Neural cell (in vitro differentiated cells): ENCODE measurements around the gene CLHC1. TPM values are rescaled to one million over a fixed set of nuclear protein-coding genes. Genes with fewer than 3 reads are reported as not detected.
A peak's percentile ranks its signal among the peaks of the same experiment; 100 is the strongest.

ENCODE experiments used
- H2AFZ ChIP-seq: fragments of 200-600, 300-800 bp; sonication (generic), shearing (Covaris generic); 2 replicates; pipeline ENCODE4 v1.6.0; 2014; ENCODE audit warnings: low read depth, mild to moderate bottlenecking, antibody characterized with exemption, low read length, moderate library complexity
- H3F3A ChIP-seq: fragments of 200-600 bp; shearing (Covaris generic); 2 replicates; pipeline ENCODE4 v1.6.1; 2016; ENCODE audit warnings: mild to moderate bottlenecking, moderate library complexity, mixed read lengths, antibody characterized with exemption, low read length; ENCODE audit not compliant: insufficient read depth, poor library complexity, severe bottlenecking
- H3K27ac ChIP-seq: fragments of 200-600, 300-800 bp; sonication (generic), shearing (Covaris generic); 2 replicates; pipeline ENCODE4 v1.5.1; 2014; ENCODE audit warnings: mild to moderate bottlenecking, low read length, moderate library complexity
- H3K27me3 ChIP-seq: fragments of 300-800, 200-600 bp; sonication (generic), shearing (Covaris generic); 2 replicates; pipeline ENCODE4 v1.6.0; 2014; ENCODE audit warnings: mild to moderate bottlenecking, low read depth, low read length, moderate library complexity; ENCODE audit not compliant: insufficient read depth
- H3K36me3 ChIP-seq: fragments of 300-800, 200-600 bp; sonication (generic), shearing (Covaris generic); 2 replicates; pipeline ENCODE4 v1.5.1; 2014; ENCODE audit warnings: mild to moderate bottlenecking, antibody characterized with exemption, low read length, moderate library complexity; ENCODE audit not compliant: insufficient read depth
- H3K4me2 ChIP-seq: fragments of 300-800, 200-600 bp; sonication (generic), shearing (Covaris generic); 2 replicates; pipeline ENCODE4 v1.6.0; 2014; ENCODE audit warnings: mild to moderate bottlenecking, low read length
- H3K4me3 ChIP-seq: fragments of 300-800, 200-600 bp; sonication (generic), shearing (Covaris generic); 2 replicates; pipeline ENCODE4 v1.5.1; 2014; ENCODE audit warnings: mild to moderate bottlenecking, low read length, moderate library complexity
- H3K79me2 ChIP-seq: fragments of 200-600 bp; shearing (Covaris generic); replicated peaks from 2 replicates; pipeline ENCODE4 v1.6.0; 2014; ENCODE audit warnings: mild to moderate bottlenecking, low read length, moderate library complexity; ENCODE audit not compliant: insufficient read depth
- H3K9ac ChIP-seq: fragments of 300-800, 200-600 bp; sonication (generic), shearing (Covaris generic); 2 replicates; pipeline ENCODE4 v1.6.1; 2016; ENCODE audit warnings: mild to moderate bottlenecking, low read length, mixed read lengths
- H3K9me2 ChIP-seq: fragments of 200-600 bp; shearing (Covaris generic); 2 replicates; pipeline ENCODE4 v1.6.1; 2016; ENCODE audit warnings: mild to moderate bottlenecking, low read length, mixed read lengths; ENCODE audit not compliant: insufficient read depth
- H3K9me3 ChIP-seq: fragments of 200-600, 300-800 bp; sonication (generic), shearing (Covaris generic); 2 replicates; pipeline ENCODE4 v1.6.1; 2016; ENCODE audit warnings: mild to moderate bottlenecking, mixed run types, low read length, moderate library complexity, mixed read lengths
- H4K20me1 ChIP-seq: fragments of 200-600 bp; shearing (Covaris generic); 2 replicates; pipeline ENCODE4 v1.6.1; 2016; ENCODE audit warnings: mild to moderate bottlenecking, mixed run types; ENCODE audit not compliant: insufficient read depth
- EP300 ChIP-seq: fragments of 450-650 bp; conservative IDR thresholded peaks from 2 replicates; pipeline ENCODE4 v1.6.1; 2014; ENCODE audit warnings: antibody characterized with exemption, mild to moderate bottlenecking, moderate library complexity; ENCODE audit not compliant: poor library complexity, severe bottlenecking
- EZH2 ChIP-seq: fragments of 200-600, 300-800 bp; shearing (Covaris generic), sonication (generic); IDR thresholded peaks from 2 replicates; pipeline ENCODE4 v1.6.1; 2014; ENCODE audit warnings: antibody characterized with exemption, low read length, borderline replicate concordance, mild to moderate bottlenecking; ENCODE audit not compliant: insufficient read depth, poor library complexity, severe bottlenecking
- MXI1 ChIP-seq: fragments of 450-650 bp; conservative IDR thresholded peaks from 2 replicates; pipeline ENCODE4 v1.6.1; 2014; ENCODE audit warnings: antibody characterized with exemption, mild to moderate bottlenecking; ENCODE audit not compliant: poor library complexity, severe bottlenecking
- POLR2AphosphoS5 ChIP-seq: IDR thresholded peaks from 2 replicates; pipeline ENCODE4 v1.6.1; 2012
- RAD21 ChIP-seq: fragments of 450-650 bp; conservative IDR thresholded peaks from 2 replicates; pipeline ENCODE4 v1.6.1; 2014; ENCODE audit warnings: antibody characterized with exemption, mild to moderate bottlenecking, moderate library complexity
- SMC3 ChIP-seq: fragments of 450-650 bp; conservative IDR thresholded peaks from 2 replicates; pipeline ENCODE4 v1.6.1; 2014; ENCODE audit warnings: antibody characterized with exemption, mild to moderate bottlenecking, moderate library complexity; ENCODE audit not compliant: poor library complexity
- TAF1 ChIP-seq: IDR thresholded peaks from 2 replicates; pipeline ENCODE4 v1.6.1; 2012; ENCODE audit warnings: low read depth
- polyA plus RNA-seq: library from polyadenylated mRNA; depleted of rRNA; stranded (reverse); fragments of >200 nt; gene quantifications from 2 replicates; pipeline ENCODE4 v1.2.3, GENCODE V29; 2014
- TF ChIP-seq, protein P1 (sequence below): fragments of 450-650 bp; IDR thresholded peaks from 2 replicates; pipeline ENCODE4 v1.5.1; 2014; ENCODE audit warnings: antibody characterized with exemption, mild to moderate bottlenecking, moderate library complexity; ENCODE audit not compliant: poor library complexity, severe bottlenecking
- TF ChIP-seq, protein P2 (sequence below): IDR thresholded peaks from 2 replicates; pipeline ENCODE4 v1.6.1; 2012; ENCODE audit warnings: borderline replicate concordance

CLHC1 gene
- polyA plus RNA-seq, 1 donor from 2014 or later, result 43.6 TPM

DNA sequence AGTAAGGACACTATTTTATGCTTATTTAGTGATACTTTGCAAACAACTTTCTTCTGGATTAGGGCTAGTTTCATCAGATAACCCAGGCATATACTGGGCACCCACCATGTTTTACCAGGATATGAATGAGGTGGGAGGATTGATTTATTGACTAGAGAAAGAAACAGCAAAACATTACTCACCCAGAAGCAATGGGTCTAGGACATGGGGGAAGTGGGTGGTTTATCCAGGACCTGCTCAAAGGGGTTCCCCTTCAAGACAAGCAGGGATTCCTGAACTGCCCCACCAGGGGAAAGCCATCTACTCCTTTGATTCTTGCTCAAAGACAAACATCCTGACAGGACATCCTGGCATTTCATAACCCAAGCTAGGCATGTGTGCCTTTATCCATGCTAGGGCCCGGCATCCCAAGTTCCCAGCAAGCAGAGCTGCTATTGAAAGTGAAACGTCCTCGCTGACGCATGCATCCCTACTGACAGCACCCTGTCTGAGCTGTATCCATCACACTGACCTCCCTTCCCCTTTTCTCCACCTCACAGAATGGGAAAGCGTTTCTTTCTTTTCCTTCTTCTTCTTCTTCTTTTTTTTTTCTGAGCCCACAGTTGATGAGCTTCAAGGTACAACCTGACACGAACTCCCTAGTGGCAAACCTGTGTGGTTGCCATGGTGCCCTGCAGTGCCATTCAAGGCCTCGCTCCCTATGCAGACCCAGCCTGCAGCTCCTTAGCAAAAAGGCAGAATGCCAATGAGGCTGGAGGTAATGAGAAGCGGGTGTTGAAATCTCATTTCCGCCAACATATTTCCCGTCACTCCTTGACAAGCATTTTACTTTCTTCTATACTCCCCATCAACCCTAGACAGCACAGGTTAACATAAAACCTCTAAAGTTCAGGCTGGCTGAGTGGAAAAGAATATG is 70.5 kb downstream of the CLHC1 start:
- Histone ChIP-seq H3K27ac (peak overlapping the region; percentile 85), H3K4me3 (peak overlapping the region; percentile 42), H3K9me3 (no peaks in the 10 kb centered on the region), H2AFZ (no peak overlapping the region), H4K20me1 (no peaks in the 10 kb centered on the region), H3K36me3 (no peaks in the 10 kb centered on the region), H3K79me2 (no peaks in the 10 kb centered on the region), H3F3A (peaks cover 5% of the 10 kb centered on the region), H3K9me2 (no peaks in the 10 kb centered on the region), H3K4me2 (no peak overlapping the region), H3K9ac (peak overlapping the region; percentile 57), H3K27me3 (no peaks in the 10 kb centered on the region)
- TF ChIP-seq, protein P1, sequence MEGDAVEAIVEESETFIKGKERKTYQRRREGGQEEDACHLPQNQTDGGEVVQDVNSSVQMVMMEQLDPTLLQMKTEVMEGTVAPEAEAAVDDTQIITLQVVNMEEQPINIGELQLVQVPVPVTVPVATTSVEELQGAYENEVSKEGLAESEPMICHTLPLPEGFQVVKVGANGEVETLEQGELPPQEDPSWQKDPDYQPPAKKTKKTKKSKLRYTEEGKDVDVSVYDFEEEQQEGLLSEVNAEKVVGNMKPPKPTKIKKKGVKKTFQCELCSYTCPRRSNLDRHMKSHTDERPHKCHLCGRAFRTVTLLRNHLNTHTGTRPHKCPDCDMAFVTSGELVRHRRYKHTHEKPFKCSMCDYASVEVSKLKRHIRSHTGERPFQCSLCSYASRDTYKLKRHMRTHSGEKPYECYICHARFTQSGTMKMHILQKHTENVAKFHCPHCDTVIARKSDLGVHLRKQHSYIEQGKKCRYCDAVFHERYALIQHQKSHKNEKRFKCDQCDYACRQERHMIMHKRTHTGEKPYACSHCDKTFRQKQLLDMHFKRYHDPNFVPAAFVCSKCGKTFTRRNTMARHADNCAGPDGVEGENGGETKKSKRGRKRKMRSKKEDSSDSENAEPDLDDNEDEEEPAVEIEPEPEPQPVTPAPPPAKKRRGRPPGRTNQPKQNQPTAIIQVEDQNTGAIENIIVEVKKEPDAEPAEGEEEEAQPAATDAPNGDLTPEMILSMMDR, result no peak
- TF ChIP-seq RAD21 (peak; percentile 19), TAF1 (no peak), POLR2AphosphoS5 (peak; percentile 21), SMC3 (peak; percentile 25), MXI1 (no peak), EZH2 (no peak), EP300 (peak; percentile 84)
- TF ChIP-seq, protein P2, sequence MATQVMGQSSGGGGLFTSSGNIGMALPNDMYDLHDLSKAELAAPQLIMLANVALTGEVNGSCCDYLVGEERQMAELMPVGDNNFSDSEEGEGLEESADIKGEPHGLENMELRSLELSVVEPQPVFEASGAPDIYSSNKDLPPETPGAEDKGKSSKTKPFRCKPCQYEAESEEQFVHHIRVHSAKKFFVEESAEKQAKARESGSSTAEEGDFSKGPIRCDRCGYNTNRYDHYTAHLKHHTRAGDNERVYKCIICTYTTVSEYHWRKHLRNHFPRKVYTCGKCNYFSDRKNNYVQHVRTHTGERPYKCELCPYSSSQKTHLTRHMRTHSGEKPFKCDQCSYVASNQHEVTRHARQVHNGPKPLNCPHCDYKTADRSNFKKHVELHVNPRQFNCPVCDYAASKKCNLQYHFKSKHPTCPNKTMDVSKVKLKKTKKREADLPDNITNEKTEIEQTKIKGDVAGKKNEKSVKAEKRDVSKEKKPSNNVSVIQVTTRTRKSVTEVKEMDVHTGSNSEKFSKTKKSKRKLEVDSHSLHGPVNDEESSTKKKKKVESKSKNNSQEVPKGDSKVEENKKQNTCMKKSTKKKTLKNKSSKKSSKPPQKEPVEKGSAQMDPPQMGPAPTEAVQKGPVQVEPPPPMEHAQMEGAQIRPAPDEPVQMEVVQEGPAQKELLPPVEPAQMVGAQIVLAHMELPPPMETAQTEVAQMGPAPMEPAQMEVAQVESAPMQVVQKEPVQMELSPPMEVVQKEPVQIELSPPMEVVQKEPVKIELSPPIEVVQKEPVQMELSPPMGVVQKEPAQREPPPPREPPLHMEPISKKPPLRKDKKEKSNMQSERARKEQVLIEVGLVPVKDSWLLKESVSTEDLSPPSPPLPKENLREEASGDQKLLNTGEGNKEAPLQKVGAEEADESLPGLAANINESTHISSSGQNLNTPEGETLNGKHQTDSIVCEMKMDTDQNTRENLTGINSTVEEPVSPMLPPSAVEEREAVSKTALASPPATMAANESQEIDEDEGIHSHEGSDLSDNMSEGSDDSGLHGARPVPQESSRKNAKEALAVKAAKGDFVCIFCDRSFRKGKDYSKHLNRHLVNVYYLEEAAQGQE, result peak; percentile 39

GRCh38 chr2:55160422-55160821 is 71.7 kb downstream of the CLHC1 start:
- TF ChIP-seq SMC3 (no peak), MXI1 (no peak)
- TF ChIP-seq, protein P2, result no peak
- TF ChIP-seq, protein P1, result no peak
- Histone ChIP-seq H3K9me2 (no peaks in the 10 kb centered on the region), H3K9ac (no peak overlapping the region), H3K79me2 (no peaks in the 10 kb centered on the region), H2AFZ (no peak overlapping the region), H3K4me2 (no peak overlapping the region), H3K36me3 (no peaks in the 10 kb centered on the region), H3K4me3 (no peak overlapping the region), H3F3A (peaks cover 5% of the 10 kb centered on the region), H3K27me3 (no peaks in the 10 kb centered on the region), H3K27ac (peak overlapping the region; percentile 85), H3K9me3 (no peaks in the 10 kb centered on the region), H4K20me1 (no peaks in the 10 kb centered on the region)
